Stimulated activated naive CD8-positive, alpha-beta T cell treated with anti-CD3 and anti-CD28 coated beads, Interleukin-15, Interleukin-2, amounts not matched to agents 100 ng/mL and 50 ng/mL, for 24 hours (primary cell): ENCODE measurements around the gene ATP4B.
A peak's percentile ranks its signal among the peaks of the same experiment; 100 is the strongest.

Experiments
- H3K27ac Mint-ChIP-seq: one replicate; pipeline ENCODE4 v1.8.0; 2021; ENCODE audit warnings: mild to moderate bottlenecking, mixed read lengths
- H3K27me3 Mint-ChIP-seq: one replicate; pipeline ENCODE4 v1.8.0; 2021; ENCODE audit warnings: mixed read lengths
- H3K36me3 Mint-ChIP-seq: one replicate; pipeline ENCODE4 v1.8.0; 2021; ENCODE audit warnings: low read depth, mixed read lengths
- H3K4me1 Mint-ChIP-seq: one replicate; pipeline ENCODE4 v1.8.0; 2021; ENCODE audit warnings: low read depth, mixed read lengths
- H3K4me3 Mint-ChIP-seq: one replicate; pipeline ENCODE4 v1.8.0; 2021; ENCODE audit warnings: mild to moderate bottlenecking, mixed read lengths
- H3K9me3 Mint-ChIP-seq: one replicate; pipeline ENCODE4 v1.8.0; 2021; ENCODE audit warnings: mixed read lengths

Gene ATP4B

GRCh38 chr13:113602291-113602988, 55.6 kb downstream of the ATP4B start:
- peak overlapping the region; percentile 36 for H3K27ac Mint-ChIP-seq
- no peak overlapping the region for H3K4me3 Mint-ChIP-seq
- H3K36me3 Mint-ChIP-seq, result peaks cover 49% of the 10 kb centered on the region
- H3K9me3 Mint-ChIP-seq, result no peaks in the 10 kb centered on the region
- peaks cover 34% of the 10 kb centered on the region for H3K4me1 Mint-ChIP-seq
- H3K27me3 Mint-ChIP-seq, result no peaks in the 10 kb centered on the region

DNA sequence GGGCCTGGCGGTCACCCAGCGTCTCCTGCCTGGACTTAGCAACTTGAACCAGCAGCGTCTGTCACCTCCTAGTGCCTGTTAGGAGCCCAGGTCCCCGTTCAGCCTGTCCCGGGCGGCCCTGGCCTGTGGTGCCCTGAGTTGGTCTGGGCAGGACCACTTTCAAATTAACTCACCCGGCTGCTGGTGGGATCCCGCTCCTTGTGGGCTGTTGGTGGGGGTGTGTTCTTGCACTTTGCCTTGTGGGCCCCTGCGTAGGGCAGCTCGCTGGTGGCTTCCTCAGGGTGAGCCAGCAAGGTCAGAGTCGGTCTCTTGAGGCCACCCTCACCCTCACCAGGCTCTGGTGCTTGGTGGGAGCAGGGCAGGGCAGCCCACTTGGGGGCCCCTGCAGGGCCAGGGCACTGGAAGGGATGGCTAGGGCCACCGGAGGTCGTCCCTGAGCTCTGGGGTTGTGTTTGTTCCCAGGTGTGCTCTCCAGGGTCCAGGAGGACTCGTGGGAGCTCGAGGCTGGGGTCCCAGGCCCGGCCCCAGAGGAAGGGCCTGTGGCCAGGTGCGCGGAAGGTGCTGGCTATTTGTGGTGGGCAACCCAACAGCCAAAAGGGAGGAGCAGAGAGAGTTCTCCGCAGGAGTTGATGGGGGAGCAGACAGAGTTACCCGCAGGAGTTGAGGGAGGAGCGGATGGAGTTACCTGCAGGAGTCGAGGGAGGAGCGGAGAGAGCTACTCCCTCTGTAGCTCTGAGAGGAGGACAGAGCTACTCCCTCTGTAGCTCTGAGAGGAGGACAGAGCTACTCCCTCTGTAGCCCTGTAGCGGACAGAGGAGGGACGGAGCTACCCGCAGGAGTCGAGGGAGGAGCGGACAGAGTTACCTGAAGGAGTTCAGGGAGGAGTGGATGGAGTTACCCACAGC, 56.6 kb downstream of the ATP4B start:
- Mint-ChIP-seq H3K27ac (peak overlapping the region; percentile 36), H3K4me1 (peaks cover 34% of the 10 kb centered on the region), H3K36me3 (peaks cover 55% of the 10 kb centered on the region), H3K27me3 (no peaks in the 10 kb centered on the region), H3K4me3 (no peak overlapping the region), H3K9me3 (no peaks in the 10 kb centered on the region)

GRCh38 chr13:113599391-113599790, 58.6 kb downstream of the ATP4B start:
- peaks cover 25% of the 10 kb centered on the region for H3K4me1 Mint-ChIP-seq
- no peak overlapping the region for H3K27ac Mint-ChIP-seq
- H3K4me3 Mint-ChIP-seq, result no peak overlapping the region
- peaks cover 68% of the 10 kb centered on the region for H3K36me3 Mint-ChIP-seq
- no peaks in the 10 kb centered on the region for H3K9me3 Mint-ChIP-seq
- no peaks in the 10 kb centered on the region for H3K27me3 Mint-ChIP-seq
